OCI-LY7 (cell line): ENCODE measurements around the gene FHIP1A. TPM values are rescaled to one million over a fixed set of nuclear protein-coding genes. Genes with fewer than 3 reads are reported as not detected.

Experiments used
- BruUV-seq: library from RNA; stranded (reverse); fragments of 400-500 nt; replicated peaks from 2 replicates; lab custom pipeline; 2021; lab: Mats Ljungman, UMichigan
- CTCF ChIA-PET: fragments of 300-600 bp; sonication (Branson Sonifier 250); formaldehyde crosslinking; loops from one replicate; lab custom pipeline; 2022; ENCODE audit warnings: antibody characterized with exemption; ENCODE audit not compliant: unreplicated experiment; lab: Charles Lee
- POLR2A ChIA-PET: fragments of 300-600 bp; sonication (Branson Sonifier 250); formaldehyde crosslinking; loops from one replicate; lab custom pipeline; 2022; ENCODE audit warnings: antibody characterized with exemption; lab: Charles Lee
- DNase-seq: peaks from one replicate; pipeline ENCODE4 v3.0.0-alpha.2; 2015; ENCODE audit warnings: low spot score
- H2AFZ ChIP-seq: fragments of 200-600 bp; sonication (generic), shearing (Covaris generic); 2 replicates; pipeline ENCODE4 v1.6.1; 2014; ENCODE audit warnings: mild to moderate bottlenecking, antibody characterized with exemption, low read length, moderate library complexity
- H3K27ac ChIP-seq: fragments of 200-600 bp; sonication (generic); 2 replicates; pipeline ENCODE4 v1.5.1; 2014; ENCODE audit warnings: mixed run types, low read depth, mild to moderate bottlenecking, moderate library complexity, low read length, inconsistent platforms; ENCODE audit not compliant: poor library complexity, severe bottlenecking
- H3K36me3 ChIP-seq: fragments of 200-600 bp; sonication (generic); 2 replicates; pipeline ENCODE4 v1.6.1; 2014; ENCODE audit warnings: mild to moderate bottlenecking, antibody characterized with exemption, low read length, moderate library complexity, mixed read lengths; ENCODE audit not compliant: insufficient read depth
- H3K4me1 ChIP-seq: fragments of 200-600 bp; sonication (generic); 2 replicates; pipeline ENCODE4 v1.5.1; 2014; ENCODE audit warnings: mild to moderate bottlenecking, low read length; ENCODE audit not compliant: insufficient read depth, poor library complexity, severe bottlenecking
- H3K4me2 ChIP-seq: fragments of 200-600 bp; sonication (generic); 2 replicates; pipeline ENCODE4 v1.6.1; 2014; ENCODE audit warnings: mild to moderate bottlenecking, low read length
- H3K4me3 ChIP-seq: fragments of 200-600 bp; sonication (generic); 2 replicates; pipeline ENCODE4 v1.5.1; 2014; ENCODE audit warnings: mild to moderate bottlenecking, low read depth, low read length; ENCODE audit not compliant: poor library complexity, severe bottlenecking
- H3K79me2 ChIP-seq: fragments of 200-600 bp; sonication (generic); 2 replicates; pipeline ENCODE4 v1.6.1; 2016; ENCODE audit warnings: low read depth, mild to moderate bottlenecking, low read length, moderate library complexity, mixed read lengths; ENCODE audit not compliant: insufficient read depth
- H3K9me2 ChIP-seq: fragments of 200-600 bp; sonication (generic); 2 replicates; pipeline ENCODE4 v1.6.1; 2016; ENCODE audit warnings: mild to moderate bottlenecking, low read length, mixed read lengths; ENCODE audit not compliant: insufficient read depth
- H3K9me3 ChIP-seq: fragments of 200-600 bp; sonication (generic); 2 replicates; pipeline ENCODE4 v1.6.1; 2014; ENCODE audit warnings: mild to moderate bottlenecking, mixed run types, low read length, mixed read lengths
- H4K20me1 ChIP-seq: fragments of 200-600 bp; sonication (generic); 2 replicates; pipeline ENCODE4 v1.6.1; 2014; ENCODE audit warnings: mild to moderate bottlenecking, antibody characterized with exemption, low read length, moderate library complexity, mixed read lengths; ENCODE audit not compliant: insufficient read depth
- EZH2phosphoT487 ChIP-seq: fragments of 200-600 bp; sonication (generic); IDR thresholded peaks from 2 replicates; pipeline ENCODE4 v1.6.1; 2018; ENCODE audit warnings: low read depth, borderline replicate concordance, mild to moderate bottlenecking, mixed run types, antibody characterized with exemption, low read length, moderate library complexity, mixed read lengths
- intact Hi-C: fragments of 100-400 bp; cut with micrococcal nuclease; formaldehyde crosslinking; loops from one replicate; pipeline ENCODE4 v1.10.0; 2022; ENCODE audit not compliant: unreplicated experiment
- total RNA-seq, 2 experiments: library from RNA; depleted of rRNA in 1 of 2; stranded (reverse); fragments of >200 nt in 1 of 2; shearing (Covaris generic) in 1 of 2; gene quantifications; 2 replicates each; pipeline ENCODE4 v1.2.3, GENCODE V29; 2014 to 2022
- TF ChIP-seq, protein P1 (sequence below): fragments of 200-600 bp; sonication (generic); conservative IDR thresholded peaks from 2 replicates; pipeline ENCODE4 v1.5.1; 2014; ENCODE audit warnings: mild to moderate bottlenecking, antibody characterized with exemption, low read length, moderate library complexity, mixed read lengths

The FHIP1A gene
- total RNA-seq, 2 experiments from 2014 or later = not detected

DNA sequence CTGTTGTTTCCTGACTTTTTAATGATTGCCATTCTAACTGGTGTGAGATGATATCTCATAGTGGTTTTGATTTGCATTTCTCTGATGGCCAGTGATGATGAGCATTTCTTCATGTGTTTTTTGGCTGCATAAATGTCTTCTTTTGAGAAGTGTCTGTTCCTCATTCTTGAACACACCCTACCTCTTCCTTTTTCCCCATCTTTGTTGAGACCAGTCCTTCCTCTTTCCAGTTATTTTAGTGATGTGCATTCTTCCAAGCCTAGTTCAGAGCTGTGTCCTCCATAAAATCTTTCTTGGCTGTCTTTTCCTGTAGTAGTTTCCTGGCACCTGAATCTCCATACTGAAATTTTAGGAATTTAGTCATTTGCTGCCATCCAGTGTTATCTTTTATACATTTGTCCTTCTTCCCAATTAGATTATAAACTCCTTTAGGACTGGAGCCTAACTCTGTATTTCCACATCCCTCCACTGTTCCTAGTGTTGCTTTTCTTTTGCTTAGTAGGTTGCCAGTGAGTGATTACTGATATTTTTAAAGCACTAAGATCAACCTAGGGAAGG lies 11.4 kb downstream of the FHIP1A start:
- no TSS peak for BruUV-seq
- no peak overlapping the region for H3K4me2 ChIP-seq
- no peak overlapping the region for H3K4me3 ChIP-seq
- CTCF ChIA-PET = no interaction called here
- no peaks in the 10 kb centered on the region for H3K79me2 ChIP-seq
- H3K9me2 ChIP-seq = no peaks in the 10 kb centered on the region
- intact Hi-C loops = no loop called here
- H2AFZ ChIP-seq = no peak overlapping the region
- no peaks in the 10 kb centered on the region for H4K20me1 ChIP-seq
- no peaks in the 10 kb centered on the region for H3K9me3 ChIP-seq
- no peaks in the 10 kb centered on the region for H3K4me1 ChIP-seq
- POLR2A ChIA-PET = no interaction called here
- no peak for DNase-seq
- H3K36me3 ChIP-seq = no peaks in the 10 kb centered on the region
- H3K27ac ChIP-seq = no peak overlapping the region
- TF ChIP-seq, protein P1, sequence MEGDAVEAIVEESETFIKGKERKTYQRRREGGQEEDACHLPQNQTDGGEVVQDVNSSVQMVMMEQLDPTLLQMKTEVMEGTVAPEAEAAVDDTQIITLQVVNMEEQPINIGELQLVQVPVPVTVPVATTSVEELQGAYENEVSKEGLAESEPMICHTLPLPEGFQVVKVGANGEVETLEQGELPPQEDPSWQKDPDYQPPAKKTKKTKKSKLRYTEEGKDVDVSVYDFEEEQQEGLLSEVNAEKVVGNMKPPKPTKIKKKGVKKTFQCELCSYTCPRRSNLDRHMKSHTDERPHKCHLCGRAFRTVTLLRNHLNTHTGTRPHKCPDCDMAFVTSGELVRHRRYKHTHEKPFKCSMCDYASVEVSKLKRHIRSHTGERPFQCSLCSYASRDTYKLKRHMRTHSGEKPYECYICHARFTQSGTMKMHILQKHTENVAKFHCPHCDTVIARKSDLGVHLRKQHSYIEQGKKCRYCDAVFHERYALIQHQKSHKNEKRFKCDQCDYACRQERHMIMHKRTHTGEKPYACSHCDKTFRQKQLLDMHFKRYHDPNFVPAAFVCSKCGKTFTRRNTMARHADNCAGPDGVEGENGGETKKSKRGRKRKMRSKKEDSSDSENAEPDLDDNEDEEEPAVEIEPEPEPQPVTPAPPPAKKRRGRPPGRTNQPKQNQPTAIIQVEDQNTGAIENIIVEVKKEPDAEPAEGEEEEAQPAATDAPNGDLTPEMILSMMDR = no peak
- TF ChIP-seq EZH2phosphoT487 = no peak

GRCh38 chr4:151422854-151423253 lies 13.9 kb downstream of the FHIP1A start:
- TF ChIP-seq EZH2phosphoT487 = no peak
- TF ChIP-seq, protein P1 = no peak
- Histone ChIP-seq H4K20me1 (no peaks in the 10 kb centered on the region), H3K9me2 (no peaks in the 10 kb centered on the region), H3K4me2 (no peak overlapping the region), H3K36me3 (no peaks in the 10 kb centered on the region), H3K27ac (no peak overlapping the region), H3K4me1 (no peaks in the 10 kb centered on the region), H3K4me3 (no peak overlapping the region), H2AFZ (no peak overlapping the region), H3K79me2 (no peaks in the 10 kb centered on the region), H3K9me3 (no peaks in the 10 kb centered on the region)
- no TSS peak for BruUV-seq
- no peak for DNase-seq
- intact Hi-C loops = no loop called here
- ChIA-PET CTCF (no interaction called here), POLR2A (no interaction called here)

DNA sequence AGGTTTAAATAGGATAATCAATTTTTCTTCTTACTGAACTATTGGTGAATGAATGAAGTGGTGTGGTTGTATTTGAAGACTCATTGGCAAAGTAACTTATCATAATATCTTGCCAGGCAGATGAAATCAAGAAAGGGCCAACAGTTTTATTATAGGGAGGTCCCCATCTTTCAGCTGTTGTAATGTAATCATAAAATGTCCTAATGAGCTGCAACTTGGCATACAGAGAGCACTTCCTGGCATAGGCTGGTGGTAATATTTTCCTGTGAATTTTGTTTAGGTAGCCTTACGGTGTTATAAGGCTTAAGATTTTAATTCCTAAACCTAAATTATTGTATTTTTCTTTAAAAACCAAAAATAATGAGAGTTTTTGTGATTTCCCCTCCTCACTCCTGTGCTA lies 17.5 kb downstream of the FHIP1A start:
- Histone ChIP-seq H3K4me2 (no peak overlapping the region), H3K9me2 (no peaks in the 10 kb centered on the region), H3K27ac (no peak overlapping the region), H2AFZ (no peak overlapping the region), H4K20me1 (no peaks in the 10 kb centered on the region), H3K9me3 (no peaks in the 10 kb centered on the region), H3K79me2 (no peaks in the 10 kb centered on the region), H3K36me3 (no peaks in the 10 kb centered on the region), H3K4me1 (no peaks in the 10 kb centered on the region), H3K4me3 (no peak overlapping the region)
- intact Hi-C loops = no loop called here
- POLR2A ChIA-PET = no interaction called here
- CTCF ChIA-PET = no interaction called here
- no peak for DNase-seq
- BruUV-seq = no TSS peak
- no peak for TF ChIP-seq EZH2phosphoT487
- TF ChIP-seq, protein P1 = no peak
